Vagina (tissue), 2 donors: ENCODE measurements around the gene SEPTIN8.

ENCODE experiments used
- POLR2A ChIP-seq, 2 donors: fragments of 450-650 bp; IDR thresholded peaks; one replicate each; pipeline ENCODE4 v1.6.1; 2017; ENCODE audit warnings: antibody characterized with exemption in 2 of 2, mild to moderate bottlenecking in 2 of 2, moderate library complexity in 2 of 2
- POLR2AphosphoS5 ChIP-seq, 2 donors: sonication (generic); formaldehyde crosslinking; IDR thresholded peaks; one replicate each; pipeline ENCODE4 v1.9.0; 2017; ENCODE audit warnings: antibody characterized with exemption in 2 of 2, mild to moderate bottlenecking in 2 of 2, low read depth in 1 of 2; ENCODE audit not compliant: insufficient read depth in 1 of 2
- TF ChIP-seq, protein P1 (sequence below), 3 experiments: fragments of 450-650 bp in 2 of 3; fragments of 200-600 bp in 1 of 3; sonication (generic) in 1 of 3; IDR thresholded peaks; one replicate each; pipeline ENCODE4 v1.5.1; 2017 to 2019; ENCODE audit warnings: antibody characterized with exemption in 3 of 3, mild to moderate bottlenecking in 2 of 3, moderate library complexity in 2 of 3

DNA sequence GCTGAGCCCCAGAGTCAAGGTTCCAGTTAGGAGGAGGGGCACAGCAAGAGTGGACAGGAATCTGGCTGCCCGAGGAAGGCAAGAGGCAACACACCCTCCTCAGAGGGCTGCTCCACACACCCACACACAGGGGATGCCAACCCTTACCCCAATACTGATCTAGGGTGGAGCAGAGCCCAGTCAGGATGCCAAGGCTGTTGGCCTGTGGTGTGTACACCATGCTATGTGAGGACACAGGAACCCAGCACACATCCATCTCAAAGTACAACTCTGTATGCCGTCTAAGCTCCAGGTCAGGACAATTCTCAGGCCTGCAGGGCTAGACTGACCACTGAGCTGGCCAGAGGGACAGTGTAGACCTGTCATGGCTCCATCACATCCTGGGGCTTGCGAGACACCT lies 2.6 kb downstream of the SEPTIN8 start:
- TF ChIP-seq, protein P1, sequence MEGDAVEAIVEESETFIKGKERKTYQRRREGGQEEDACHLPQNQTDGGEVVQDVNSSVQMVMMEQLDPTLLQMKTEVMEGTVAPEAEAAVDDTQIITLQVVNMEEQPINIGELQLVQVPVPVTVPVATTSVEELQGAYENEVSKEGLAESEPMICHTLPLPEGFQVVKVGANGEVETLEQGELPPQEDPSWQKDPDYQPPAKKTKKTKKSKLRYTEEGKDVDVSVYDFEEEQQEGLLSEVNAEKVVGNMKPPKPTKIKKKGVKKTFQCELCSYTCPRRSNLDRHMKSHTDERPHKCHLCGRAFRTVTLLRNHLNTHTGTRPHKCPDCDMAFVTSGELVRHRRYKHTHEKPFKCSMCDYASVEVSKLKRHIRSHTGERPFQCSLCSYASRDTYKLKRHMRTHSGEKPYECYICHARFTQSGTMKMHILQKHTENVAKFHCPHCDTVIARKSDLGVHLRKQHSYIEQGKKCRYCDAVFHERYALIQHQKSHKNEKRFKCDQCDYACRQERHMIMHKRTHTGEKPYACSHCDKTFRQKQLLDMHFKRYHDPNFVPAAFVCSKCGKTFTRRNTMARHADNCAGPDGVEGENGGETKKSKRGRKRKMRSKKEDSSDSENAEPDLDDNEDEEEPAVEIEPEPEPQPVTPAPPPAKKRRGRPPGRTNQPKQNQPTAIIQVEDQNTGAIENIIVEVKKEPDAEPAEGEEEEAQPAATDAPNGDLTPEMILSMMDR (IDR thresholded peaks at IDR 0.05): no peak
- TF ChIP-seq POLR2A (IDR thresholded peaks at IDR 0.05) (no peak), POLR2AphosphoS5 (IDR thresholded peaks at IDR 0.05; ENCODE audit: insufficient read depth in 1 of 2, low read depth in 1 of 2) (no peak)
